Measurements from ENCODE around the gene LRP6.

Gene LRP6

DNA sequence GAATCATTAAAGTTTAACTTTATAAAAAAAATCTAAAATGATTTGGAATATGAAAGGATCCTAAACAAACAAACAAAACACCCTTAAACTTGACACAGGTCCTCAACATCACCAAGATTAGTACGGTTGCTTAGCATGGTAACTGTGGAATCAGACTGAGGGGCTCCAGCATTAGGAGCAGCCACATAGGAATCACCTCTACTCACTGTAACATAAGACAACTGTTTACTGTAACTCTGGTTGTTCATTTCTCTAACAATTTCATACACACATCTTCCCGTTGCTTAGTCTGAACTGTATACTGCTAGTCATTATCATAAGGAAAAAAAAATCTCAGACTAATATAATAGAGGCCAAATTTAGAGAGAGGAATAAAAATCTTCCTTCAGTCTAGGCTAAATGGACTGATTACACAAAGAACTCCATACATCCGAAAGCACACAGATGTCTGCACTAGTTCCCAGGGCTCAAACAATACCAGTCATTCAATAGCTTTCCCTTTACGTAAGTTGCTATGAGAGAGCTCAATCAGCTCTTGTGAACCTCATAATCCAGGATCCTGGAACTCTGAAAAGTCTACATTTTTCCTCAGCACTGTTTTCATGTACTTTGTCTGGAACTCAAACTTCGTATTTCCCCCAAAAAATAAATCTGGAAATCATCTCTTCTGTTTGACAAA, 26.0 kb downstream of the LRP6 start:
- no peaks in the 10 kb centered on the region for H3K4me1 Mint-ChIP-seq (ENCODE audit: low read depth)
- no peak overlapping the region for H3K27ac Mint-ChIP-seq
- H3K27me3 Mint-ChIP-seq: no peaks in the 10 kb centered on the region
- H3K4me3 Mint-ChIP-seq: no peak overlapping the region
- H3K36me3 Mint-ChIP-seq (ENCODE audit: low read depth): no peaks in the 10 kb centered on the region
- no peaks in the 10 kb centered on the region for H3K9me3 Mint-ChIP-seq

DNA sequence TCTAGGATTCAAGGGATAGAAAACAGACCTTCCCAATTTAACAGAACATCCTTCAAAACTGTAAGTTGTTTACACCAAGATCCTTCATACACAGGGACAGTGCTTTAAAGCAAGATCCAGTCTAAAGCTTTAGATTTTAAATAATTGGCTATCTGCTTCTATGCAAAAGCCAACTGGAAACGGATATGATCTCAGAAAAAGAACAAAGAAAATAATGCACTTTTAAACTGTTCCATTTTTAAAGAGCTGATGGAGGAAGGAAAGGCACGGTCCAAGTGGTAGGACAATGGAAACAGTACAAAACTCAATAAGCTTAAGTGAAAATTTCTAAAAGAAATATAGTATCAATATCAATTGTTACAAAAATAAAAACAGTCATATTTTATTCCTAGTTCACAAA, 27.7 kb downstream of the LRP6 start:
- no peaks in the 10 kb centered on the region for H3K9me3 Mint-ChIP-seq
- no peaks in the 10 kb centered on the region for H3K4me1 Mint-ChIP-seq (ENCODE audit: low read depth)
- no peaks in the 10 kb centered on the region for H3K27me3 Mint-ChIP-seq

DNA sequence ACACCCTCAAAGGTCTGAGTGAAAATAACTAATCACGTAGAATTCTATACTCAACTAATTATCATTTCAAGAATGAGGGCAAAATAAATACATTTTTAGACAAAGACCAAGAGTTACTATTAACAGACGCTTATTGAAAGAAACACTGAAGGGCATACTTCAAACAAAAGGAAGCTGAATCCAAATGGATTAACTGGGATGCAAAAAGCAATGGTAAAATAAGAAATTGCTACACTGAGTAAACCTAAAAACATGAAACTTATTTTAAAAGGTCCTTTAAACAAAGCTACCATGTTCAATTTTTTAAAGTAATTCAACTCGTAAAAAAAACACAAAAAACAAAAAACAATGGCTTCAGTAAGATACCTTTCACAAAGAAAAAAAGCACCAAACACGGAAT, 28.2 kb downstream of the LRP6 start:
- Mint-ChIP-seq H3K27me3 (no peaks in the 10 kb centered on the region), H3K27ac (no peak overlapping the region), H3K4me3 (no peak overlapping the region), H3K9me3 (no peaks in the 10 kb centered on the region), H3K4me1 (ENCODE audit: low read depth) (no peaks in the 10 kb centered on the region), H3K36me3 (ENCODE audit: low read depth) (no peaks in the 10 kb centered on the region)

More for the DNA sequence above, 27.7 kb downstream of the LRP6 start:
- no peak overlapping the region for H3K4me3 Mint-ChIP-seq
- H3K27ac Mint-ChIP-seq: no peak overlapping the region
- no peaks in the 10 kb centered on the region for H3K36me3 Mint-ChIP-seq (ENCODE audit: low read depth)

DNA sequence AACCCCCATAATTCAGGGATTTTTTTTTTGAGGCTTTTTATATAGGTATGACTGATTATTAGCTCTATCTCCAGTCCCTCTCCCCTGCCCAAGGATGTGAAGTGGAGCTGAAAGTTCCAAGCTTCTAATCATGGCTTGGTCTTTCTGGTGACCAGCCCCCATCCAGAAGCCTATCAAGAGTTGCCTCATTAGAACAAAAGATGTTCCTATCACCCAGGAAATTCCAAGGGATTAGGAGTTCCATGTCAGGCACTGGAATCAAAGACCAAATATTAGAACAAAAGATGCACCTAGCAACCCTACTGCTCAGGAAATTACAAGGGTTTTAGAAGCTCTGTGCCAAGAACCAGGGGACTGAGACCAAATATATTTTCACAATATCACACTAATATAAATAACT, 29.9 kb downstream of the LRP6 start:
- Mint-ChIP-seq H3K4me1 (ENCODE audit: low read depth) (no peaks in the 10 kb centered on the region), H3K9me3 (no peaks in the 10 kb centered on the region), H3K4me3 (no peak overlapping the region), H3K36me3 (ENCODE audit: low read depth) (no peaks in the 10 kb centered on the region), H3K27me3 (no peaks in the 10 kb centered on the region), H3K27ac (no peak overlapping the region)

DNA sequence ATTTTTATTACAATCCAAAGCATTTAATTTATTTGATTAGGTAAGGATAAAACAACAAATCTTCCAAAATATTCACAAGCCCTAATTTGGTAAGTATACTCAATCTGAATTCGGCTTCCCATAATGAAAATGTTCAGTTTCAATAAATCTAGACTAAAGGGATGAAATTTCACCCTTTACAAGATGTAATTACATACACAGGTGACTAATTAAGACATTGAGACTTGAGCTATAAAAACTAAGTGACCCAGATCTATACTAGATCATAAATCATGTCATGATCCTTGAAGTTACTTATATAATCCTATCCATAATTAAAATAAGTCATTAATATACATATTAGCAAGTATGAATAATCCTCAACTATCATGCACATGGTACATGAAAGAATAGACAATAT, 36.6 kb downstream of the LRP6 start:
- peaks cover 5% of the 10 kb centered on the region for H3K9me3 Mint-ChIP-seq
- no peak overlapping the region for H3K27ac Mint-ChIP-seq
- H3K36me3 Mint-ChIP-seq (ENCODE audit: low read depth): peaks cover 5% of the 10 kb centered on the region
- H3K4me1 Mint-ChIP-seq (ENCODE audit: low read depth): no peaks in the 10 kb centered on the region
- H3K27me3 Mint-ChIP-seq: peaks cover 5% of the 10 kb centered on the region
- H3K4me3 Mint-ChIP-seq: no peak overlapping the region

DNA sequence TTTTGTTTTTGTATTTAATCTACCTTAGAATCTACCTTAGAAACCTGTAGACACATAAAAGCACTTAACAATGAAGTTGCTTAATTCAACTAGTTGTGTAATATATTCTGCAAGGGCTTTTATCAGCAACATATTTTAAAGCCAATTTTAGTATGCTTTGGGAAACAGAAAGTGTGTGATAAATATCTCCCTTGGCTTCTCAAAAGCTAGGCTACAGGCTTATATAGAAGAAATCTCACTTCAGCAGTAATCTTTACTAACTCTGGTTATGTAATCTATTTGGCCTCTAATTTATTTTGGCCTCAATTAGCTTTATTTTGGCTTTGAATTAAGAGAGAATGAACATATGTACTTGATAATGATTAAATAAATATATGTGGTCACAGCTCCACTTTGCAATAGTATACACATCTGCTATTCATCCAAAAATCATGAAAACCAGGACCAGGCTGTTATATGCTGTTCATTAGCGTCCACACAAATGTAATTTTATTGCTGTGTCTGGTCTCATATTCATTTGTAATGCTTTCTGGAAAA, 37.2 kb downstream of the LRP6 start:
- Mint-ChIP-seq H3K9me3 (peaks cover 5% of the 10 kb centered on the region), H3K27ac (no peak overlapping the region), H3K36me3 (ENCODE audit: low read depth) (peaks cover 8% of the 10 kb centered on the region), H3K4me3 (no peak overlapping the region), H3K27me3 (peaks cover 8% of the 10 kb centered on the region), H3K4me1 (ENCODE audit: low read depth) (no peaks in the 10 kb centered on the region)

DNA sequence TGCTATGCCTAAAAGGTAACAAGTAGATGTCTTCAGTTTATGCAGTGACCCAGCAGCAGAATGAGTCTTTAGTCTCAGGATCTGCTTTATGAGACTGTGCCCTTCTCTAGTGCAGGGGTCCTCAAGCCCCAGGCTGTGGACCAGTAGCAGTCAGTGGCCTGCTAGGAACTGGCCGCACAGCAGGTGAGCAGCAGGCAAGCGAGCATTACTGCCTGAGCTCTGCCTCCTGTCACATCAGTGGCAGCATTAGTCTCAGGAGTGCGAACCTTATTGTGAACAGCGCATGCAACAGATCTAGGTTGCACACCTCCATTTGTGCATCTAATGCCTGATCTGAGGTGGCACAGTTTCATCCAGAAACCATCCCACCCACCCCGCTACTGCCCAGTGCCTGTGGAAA, 38.4 kb downstream of the LRP6 start:
- Mint-ChIP-seq H3K27ac (no peak overlapping the region), H3K9me3 (peaks cover 5% of the 10 kb centered on the region), H3K36me3 (ENCODE audit: low read depth) (peaks cover 8% of the 10 kb centered on the region), H3K4me1 (ENCODE audit: low read depth) (peaks cover 3% of the 10 kb centered on the region), H3K27me3 (peaks cover 8% of the 10 kb centered on the region), H3K4me3 (no peak overlapping the region)

DNA sequence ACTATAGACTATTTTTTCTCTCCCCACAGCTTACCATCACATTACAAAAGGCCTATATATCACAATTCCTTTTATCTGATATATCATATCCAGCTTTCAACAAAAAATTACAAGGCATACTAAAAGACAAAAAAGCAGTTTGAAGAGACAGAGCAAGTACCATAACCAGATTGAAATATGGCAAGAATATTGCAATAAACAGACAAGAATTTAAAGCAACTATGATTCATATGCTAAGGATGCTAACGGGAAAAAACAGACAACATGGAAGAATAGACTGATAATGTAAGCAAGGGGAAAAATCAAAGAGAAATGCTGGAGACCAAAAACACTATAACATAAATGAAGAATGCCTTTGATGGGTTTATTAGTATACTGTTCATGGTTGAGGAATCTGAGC, 40.7 kb downstream of the LRP6 start:
- Mint-ChIP-seq H3K9me3 (peaks cover 5% of the 10 kb centered on the region), H3K36me3 (ENCODE audit: low read depth) (peaks cover 8% of the 10 kb centered on the region), H3K4me3 (no peak overlapping the region), H3K27ac (no peak overlapping the region), H3K27me3 (peaks cover 11% of the 10 kb centered on the region), H3K4me1 (ENCODE audit: low read depth) (peaks cover 3% of the 10 kb centered on the region)

DNA sequence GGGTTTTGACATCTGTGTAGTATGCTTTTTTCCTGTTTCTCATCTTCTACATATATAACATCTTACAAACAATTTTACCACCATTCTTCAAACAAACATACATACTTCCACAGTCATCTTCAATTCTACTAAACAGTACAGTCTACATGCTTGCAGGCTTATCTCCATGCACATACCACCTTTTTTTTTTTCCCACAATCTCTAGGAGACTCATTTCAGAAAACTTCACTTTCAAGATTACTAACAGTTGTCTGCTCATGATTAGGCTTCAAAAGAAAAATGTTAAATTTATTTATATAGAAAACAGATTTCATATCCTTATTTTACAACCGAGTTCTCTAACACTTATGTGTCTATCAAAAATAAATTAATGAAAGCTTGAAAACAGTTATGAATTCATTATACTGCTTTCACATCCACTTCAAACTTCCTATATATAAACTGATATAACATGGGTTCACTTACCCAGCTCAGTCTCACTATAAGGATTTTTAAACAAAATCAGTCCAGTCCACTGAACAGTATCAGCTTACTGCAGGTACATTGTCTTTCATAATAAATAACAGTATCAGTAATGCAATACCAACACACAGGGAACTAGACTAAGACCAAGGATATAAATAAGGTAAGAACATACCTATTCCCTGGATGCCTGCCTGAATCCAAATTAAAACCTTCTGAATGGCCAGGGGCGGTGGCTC, 42.5 kb downstream of the LRP6 start:
- no peak overlapping the region for H3K27ac Mint-ChIP-seq
- peaks cover 8% of the 10 kb centered on the region for H3K36me3 Mint-ChIP-seq (ENCODE audit: low read depth)
- peaks cover 16% of the 10 kb centered on the region for H3K27me3 Mint-ChIP-seq
- no peak overlapping the region for H3K4me3 Mint-ChIP-seq
- peaks cover 3% of the 10 kb centered on the region for H3K4me1 Mint-ChIP-seq (ENCODE audit: low read depth)
- H3K9me3 Mint-ChIP-seq: peaks cover 5% of the 10 kb centered on the region

DNA sequence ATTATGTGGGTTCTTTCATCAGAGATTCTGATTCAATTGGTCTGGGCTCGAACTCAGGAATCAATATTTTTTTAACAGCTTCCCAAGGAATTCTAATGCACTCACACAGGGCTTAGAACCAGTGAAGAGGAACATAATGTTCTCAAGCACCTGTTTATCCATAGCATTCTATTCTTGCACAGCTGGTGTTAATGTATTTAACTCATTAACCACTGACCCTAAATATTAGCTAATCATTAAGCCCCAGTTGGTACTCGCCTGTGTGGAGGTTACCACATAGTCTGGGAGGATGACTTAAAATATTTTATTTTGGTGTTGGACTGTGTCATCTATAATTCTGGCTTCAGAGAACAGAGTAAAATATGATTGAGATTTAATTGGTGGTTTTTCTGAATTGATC, 45.3 kb downstream of the LRP6 start:
- H3K27ac Mint-ChIP-seq: no peak overlapping the region
- H3K4me1 Mint-ChIP-seq (ENCODE audit: low read depth): peaks cover 11% of the 10 kb centered on the region
- peaks cover 16% of the 10 kb centered on the region for H3K27me3 Mint-ChIP-seq
- H3K4me3 Mint-ChIP-seq: no peak overlapping the region
- peaks cover 5% of the 10 kb centered on the region for H3K9me3 Mint-ChIP-seq
- peaks cover 8% of the 10 kb centered on the region for H3K36me3 Mint-ChIP-seq (ENCODE audit: low read depth)

DNA sequence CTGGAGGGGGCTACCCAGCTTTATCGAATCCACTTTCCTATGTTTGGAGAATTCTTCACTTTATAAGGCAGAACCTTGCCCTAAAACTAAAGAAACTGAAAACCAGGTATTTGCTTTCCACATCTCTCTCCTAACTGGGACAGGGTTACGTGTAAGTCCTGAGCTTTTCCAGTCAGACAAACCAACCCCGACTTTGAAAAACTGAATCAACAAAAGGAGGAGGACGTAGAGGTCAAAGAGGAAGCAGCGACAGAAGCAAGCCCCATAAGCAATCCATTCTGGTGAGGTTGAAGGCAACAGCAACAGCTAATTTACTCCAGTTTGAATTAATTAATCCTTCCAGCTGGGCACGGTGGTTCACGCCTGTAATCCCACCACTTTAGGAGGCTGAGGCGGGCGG, 47.2 kb downstream of the LRP6 start:
- Mint-ChIP-seq H3K27ac (no peak overlapping the region), H3K36me3 (ENCODE audit: low read depth) (no peaks in the 10 kb centered on the region), H3K27me3 (peaks cover 8% of the 10 kb centered on the region), H3K4me1 (ENCODE audit: low read depth) (peaks cover 15% of the 10 kb centered on the region), H3K4me3 (no peak overlapping the region), H3K9me3 (no peaks in the 10 kb centered on the region)

DNA sequence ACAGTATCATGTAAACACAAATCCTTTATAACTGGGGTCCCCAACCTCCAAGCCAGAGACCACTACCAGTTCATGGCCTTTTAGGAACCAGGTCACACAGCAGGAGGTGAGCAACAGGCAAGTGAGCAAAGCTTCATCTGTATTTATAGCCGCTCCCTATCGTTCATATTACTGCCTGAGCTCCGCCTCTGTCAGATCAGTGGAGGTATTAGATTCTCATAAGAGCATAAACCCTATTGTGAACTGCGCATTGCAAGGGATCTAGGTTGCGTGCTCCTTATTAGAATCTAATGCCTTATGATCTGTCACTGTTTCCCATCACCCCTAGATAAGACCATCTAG, 49.9 kb downstream of the LRP6 start:
- H3K27me3 Mint-ChIP-seq: peaks cover 12% of the 10 kb centered on the region
- no peaks in the 10 kb centered on the region for H3K9me3 Mint-ChIP-seq
- no peak overlapping the region for H3K4me3 Mint-ChIP-seq
- H3K36me3 Mint-ChIP-seq (ENCODE audit: low read depth): no peaks in the 10 kb centered on the region
- no peak overlapping the region for H3K27ac Mint-ChIP-seq
- H3K4me1 Mint-ChIP-seq (ENCODE audit: low read depth): peaks cover 13% of the 10 kb centered on the region

DNA sequence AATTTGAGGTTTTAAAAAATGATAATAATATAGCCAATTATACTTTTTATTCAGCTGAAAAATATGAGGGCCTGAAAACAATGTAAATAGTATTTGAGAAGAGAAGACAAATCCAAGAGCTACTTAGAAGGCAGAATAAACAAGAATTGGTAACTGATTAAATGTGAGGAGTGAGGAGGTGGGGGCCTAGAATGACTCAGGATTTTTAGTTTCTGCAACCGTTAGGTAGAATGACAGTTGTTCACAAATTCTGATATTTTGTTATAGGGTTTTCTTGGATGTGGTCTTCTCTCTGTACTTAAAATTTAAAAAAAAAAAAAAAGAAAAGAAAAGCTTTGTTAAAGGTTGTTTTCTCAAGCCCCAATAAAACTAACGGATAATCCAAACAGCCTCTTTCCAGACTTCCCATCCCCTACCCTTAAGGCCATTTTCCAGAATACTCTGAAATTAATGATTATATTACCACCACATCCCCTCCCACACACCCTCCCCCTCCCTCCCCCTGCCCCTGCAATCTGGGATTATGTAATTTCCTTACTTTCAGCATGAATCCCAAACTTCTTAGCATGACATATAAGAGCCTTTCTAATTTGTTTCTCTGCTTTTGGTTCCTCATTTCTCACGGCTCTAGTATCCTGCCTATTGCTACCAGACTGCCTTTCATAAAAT, 50.4 kb downstream of the LRP6 start:
- Mint-ChIP-seq H3K36me3 (ENCODE audit: low read depth) (no peaks in the 10 kb centered on the region), H3K9me3 (no peaks in the 10 kb centered on the region), H3K4me3 (no peak overlapping the region), H3K4me1 (ENCODE audit: low read depth) (peaks cover 13% of the 10 kb centered on the region), H3K27ac (no peak overlapping the region), H3K27me3 (peaks cover 12% of the 10 kb centered on the region)

DNA sequence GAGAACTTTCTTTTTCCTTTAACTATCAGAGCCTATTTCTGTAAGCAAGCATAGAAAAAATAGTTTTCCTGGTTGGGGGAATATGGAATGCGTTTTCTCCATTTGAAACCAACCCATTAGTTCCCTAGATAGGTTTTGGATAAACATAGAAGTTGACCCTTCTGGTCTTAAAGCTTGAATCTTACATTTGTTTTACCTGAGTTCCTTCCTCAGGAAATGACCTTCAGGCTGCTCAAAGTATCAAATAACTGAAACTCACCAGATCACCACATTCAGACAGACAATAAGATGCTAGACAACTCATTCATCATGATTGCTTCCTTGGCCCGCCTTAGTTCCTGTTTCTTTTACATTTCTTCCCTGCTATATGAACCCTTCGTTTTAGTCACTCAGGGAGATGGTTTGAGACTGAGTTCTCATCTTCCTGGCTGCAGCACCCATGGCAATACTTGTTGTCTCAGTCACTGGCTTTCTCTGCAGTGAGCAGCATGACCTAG, 52.2 kb downstream of the LRP6 start:
- Mint-ChIP-seq H3K9me3 (no peaks in the 10 kb centered on the region), H3K4me3 (no peak overlapping the region), H3K4me1 (ENCODE audit: low read depth) (peaks cover 25% of the 10 kb centered on the region), H3K27ac (no peak overlapping the region), H3K27me3 (peaks cover 11% of the 10 kb centered on the region), H3K36me3 (ENCODE audit: low read depth) (no peaks in the 10 kb centered on the region)

DNA sequence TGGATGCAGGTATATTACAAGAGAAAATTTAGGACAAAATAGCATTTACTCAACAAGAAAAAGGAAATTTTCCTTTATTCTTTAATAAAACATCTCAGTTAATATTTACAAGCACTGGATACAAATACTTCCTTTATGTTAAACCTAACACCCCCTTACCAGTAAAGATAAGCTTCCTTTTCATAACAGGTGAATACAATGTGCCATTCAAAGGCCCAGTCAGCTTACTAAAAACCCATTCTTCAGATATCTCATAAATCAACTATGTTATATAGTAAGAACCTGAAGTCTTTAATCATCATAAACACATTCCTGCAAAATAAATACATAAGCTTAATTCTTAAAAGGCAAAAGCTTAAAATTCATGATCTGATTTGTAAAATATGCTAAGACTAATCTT, 52.6 kb downstream of the LRP6 start:
- Mint-ChIP-seq H3K9me3 (no peaks in the 10 kb centered on the region), H3K27ac (no peak overlapping the region), H3K36me3 (ENCODE audit: low read depth) (no peaks in the 10 kb centered on the region), H3K4me3 (no peak overlapping the region), H3K4me1 (ENCODE audit: low read depth) (peaks cover 25% of the 10 kb centered on the region), H3K27me3 (peaks cover 11% of the 10 kb centered on the region)
